ENCODE measurements around the gene HLX. TPM values are rescaled to one million over a fixed set of nuclear protein-coding genes. Genes with fewer than 3 reads are reported as not detected.
A peak's percentile ranks its signal among the peaks of the same experiment; 100 is the strongest.

Gene HLX
- total and polyA plus RNA-seq, 7 donors = 3.2 to 11.6 (median 4.3) TPM

DNA sequence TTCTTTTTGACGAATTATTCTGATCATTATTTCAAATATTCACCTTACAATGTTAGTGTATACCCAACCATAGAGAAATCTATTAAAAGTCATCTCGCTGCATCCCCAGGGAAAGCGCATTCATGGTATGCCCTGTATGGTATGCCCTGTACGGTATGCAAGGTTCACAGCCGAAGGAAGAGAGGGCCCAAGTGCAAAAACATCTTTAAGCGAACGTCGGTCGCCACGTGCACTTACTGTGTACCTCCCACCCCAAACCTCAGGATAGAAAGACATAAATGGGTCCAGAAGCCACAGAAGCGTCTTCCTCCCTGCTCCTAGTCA, 14.4 kb downstream of the HLX start:
- ATAC-seq (peak in 1 of 4 donors; percentile 17), DNase-seq (no peak)
- no peaks in the 10 kb centered on the region for H3K36me3 ChIP-seq (ENCODE audit: insufficient read depth in 1 of 2, low read depth in 1 of 2)
- TF ChIP-seq, protein P1, sequence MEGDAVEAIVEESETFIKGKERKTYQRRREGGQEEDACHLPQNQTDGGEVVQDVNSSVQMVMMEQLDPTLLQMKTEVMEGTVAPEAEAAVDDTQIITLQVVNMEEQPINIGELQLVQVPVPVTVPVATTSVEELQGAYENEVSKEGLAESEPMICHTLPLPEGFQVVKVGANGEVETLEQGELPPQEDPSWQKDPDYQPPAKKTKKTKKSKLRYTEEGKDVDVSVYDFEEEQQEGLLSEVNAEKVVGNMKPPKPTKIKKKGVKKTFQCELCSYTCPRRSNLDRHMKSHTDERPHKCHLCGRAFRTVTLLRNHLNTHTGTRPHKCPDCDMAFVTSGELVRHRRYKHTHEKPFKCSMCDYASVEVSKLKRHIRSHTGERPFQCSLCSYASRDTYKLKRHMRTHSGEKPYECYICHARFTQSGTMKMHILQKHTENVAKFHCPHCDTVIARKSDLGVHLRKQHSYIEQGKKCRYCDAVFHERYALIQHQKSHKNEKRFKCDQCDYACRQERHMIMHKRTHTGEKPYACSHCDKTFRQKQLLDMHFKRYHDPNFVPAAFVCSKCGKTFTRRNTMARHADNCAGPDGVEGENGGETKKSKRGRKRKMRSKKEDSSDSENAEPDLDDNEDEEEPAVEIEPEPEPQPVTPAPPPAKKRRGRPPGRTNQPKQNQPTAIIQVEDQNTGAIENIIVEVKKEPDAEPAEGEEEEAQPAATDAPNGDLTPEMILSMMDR (IDR thresholded peaks at IDR 0.05) = no peak
- H3K27me3 ChIP-seq (ENCODE audit: insufficient read depth in 3 of 3, low read length in 2 of 3) = peaks cover 0 to 64% (median 37%) of the 10 kb centered on the region in 3 donors
- no peaks in the 10 kb centered on the region for H3K9me3 ChIP-seq
- H3K4me3 ChIP-seq = peak overlapping the region; percentile 55
- WGBS, 3 donors = 35 to 47% (median 36%) methylated on average over 11 of the region's 11 CpGs
- intact Hi-C loops (cut with DNase I) = no loop called here
- peaks cover 3% of the 10 kb centered on the region for H3K4me1 ChIP-seq
- H3K27ac ChIP-seq = no peak overlapping the region

DNA sequence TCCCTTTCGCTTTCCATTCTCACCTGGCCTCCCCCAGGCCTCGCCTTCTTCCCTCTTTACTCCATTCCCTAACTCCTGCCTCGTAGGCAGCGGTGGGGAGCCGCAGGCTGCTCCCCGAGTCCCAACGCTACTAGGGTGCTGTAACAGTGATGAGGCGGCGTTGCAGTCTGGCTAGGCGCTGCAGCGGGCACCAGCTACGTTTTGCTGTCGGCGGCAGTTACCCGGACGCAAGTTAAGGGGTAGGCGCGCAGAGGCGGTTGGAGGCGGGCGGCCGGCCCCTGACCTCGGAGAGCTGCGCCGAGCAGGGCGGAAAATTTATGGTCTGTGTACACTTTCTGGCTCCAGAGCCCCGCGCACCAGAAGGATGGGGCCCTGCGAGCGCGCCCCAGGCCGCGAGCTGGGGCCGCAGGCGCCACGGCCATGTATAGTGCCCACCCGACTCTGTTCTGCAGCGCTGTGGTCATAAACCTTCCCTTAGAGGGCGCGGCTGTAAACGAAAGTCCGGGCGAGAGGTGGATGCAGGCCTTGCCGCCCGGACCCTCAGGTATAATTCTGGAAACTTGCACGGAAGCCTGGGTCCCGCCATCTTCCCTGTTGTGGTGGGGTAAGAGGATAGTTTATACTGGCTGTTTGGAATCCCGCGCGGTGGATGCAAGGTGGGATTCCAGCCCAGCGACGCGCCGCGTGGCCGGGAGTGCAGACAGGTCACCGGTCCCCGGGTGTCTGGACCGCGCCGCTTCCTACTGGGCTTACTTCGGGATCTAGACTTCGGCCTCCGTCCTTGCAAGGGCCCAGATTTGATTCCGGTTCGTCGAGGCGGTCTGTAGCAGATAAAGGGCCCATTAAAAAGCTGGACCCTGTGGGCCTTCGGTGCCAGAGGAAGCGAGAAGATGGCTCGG, 15.0 kb downstream of the HLX start:
- ATAC-seq = peak in 2 of 4 donors; percentile 33 to 61
- H3K27ac ChIP-seq = no peak overlapping the region
- no peak for DNase-seq
- TF ChIP-seq, protein P1 (IDR thresholded peaks at IDR 0.05) = no peak
- no peaks in the 10 kb centered on the region for H3K9me3 ChIP-seq
- H3K27me3 ChIP-seq (ENCODE audit: insufficient read depth in 3 of 3, low read length in 2 of 3) = peaks cover 0 to 62% (median 37%) of the 10 kb centered on the region in 3 donors
- peaks cover 3% of the 10 kb centered on the region for H3K4me1 ChIP-seq
- 36 to 40% (median 37%) methylated on average over 70 to 71 of the region's 71 CpGs for WGBS, 3 donors
- peak overlapping the region; percentile 55 for H3K4me3 ChIP-seq
- intact Hi-C loops (cut with DNase I) = no loop called here
- no peaks in the 10 kb centered on the region for H3K36me3 ChIP-seq (ENCODE audit: insufficient read depth in 1 of 2, low read depth in 1 of 2)

DNA sequence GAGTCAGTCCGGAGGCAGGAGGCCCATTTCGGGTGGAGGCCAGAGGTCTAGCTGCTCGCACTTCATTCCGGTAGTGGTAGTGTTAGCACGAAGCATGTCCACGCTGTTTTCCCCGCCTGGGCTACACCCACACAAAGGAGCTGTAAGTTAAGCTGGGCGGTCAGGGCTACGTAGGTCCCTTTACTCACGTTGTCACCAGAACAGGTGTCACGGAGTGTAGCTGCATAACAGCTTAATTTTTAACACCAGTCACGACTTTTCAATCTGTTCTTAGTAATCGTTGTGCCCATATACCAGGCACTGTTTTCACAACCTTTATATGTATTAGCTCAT, 15.6 kb downstream of the HLX start:
- Histone ChIP-seq H3K36me3 (ENCODE audit: insufficient read depth in 1 of 2, low read depth in 1 of 2) (no peaks in the 10 kb centered on the region), H3K27ac (no peak overlapping the region), H3K9me3 (no peaks in the 10 kb centered on the region), H3K4me1 (peaks cover 3% of the 10 kb centered on the region), H3K4me3 (no peak overlapping the region), H3K27me3 (ENCODE audit: insufficient read depth in 3 of 3, low read length in 2 of 3) (peaks cover 0 to 55% (median 33%) of the 10 kb centered on the region in 3 donors)
- ATAC-seq (no peak), DNase-seq (no peak)
- 90 to 92% (median 91%) methylated on average over 13 of the region's 13 CpGs for WGBS, 3 donors
- TF ChIP-seq, protein P1 (IDR thresholded peaks at IDR 0.05) = no peak
- intact Hi-C loops (cut with DNase I) = no loop called here

DNA sequence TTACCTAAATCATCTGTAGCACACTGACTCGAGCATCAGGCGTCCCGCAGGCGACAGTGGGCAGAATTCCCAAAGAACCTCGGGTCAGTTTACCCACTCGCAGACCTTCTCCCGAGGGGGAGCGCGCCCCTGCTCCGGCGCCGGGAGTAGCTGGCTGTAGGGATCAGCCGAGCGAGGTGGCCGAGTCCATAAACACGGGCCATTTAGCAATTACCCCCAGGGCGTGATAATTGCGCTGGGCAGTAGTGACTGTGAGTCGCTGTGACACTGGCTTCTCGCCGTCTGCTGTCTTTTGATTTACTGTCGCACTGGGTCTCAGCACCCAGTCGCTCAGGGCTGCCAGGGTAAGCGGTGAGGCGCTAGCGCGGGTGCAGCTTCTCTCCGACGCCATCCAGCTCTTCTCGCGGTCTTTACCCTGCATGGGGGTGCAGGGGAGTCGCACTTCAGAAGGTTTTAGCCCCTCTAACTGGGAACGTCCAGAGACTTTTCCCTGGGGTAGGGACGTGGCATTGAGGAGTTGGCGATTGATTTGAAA, 16.2 kb downstream of the HLX start:
- Histone ChIP-seq H3K27me3 (ENCODE audit: insufficient read depth in 3 of 3, low read length in 2 of 3) (peaks cover 0 to 51% (median 33%) of the 10 kb centered on the region in 3 donors), H3K4me3 (no peak overlapping the region), H3K9me3 (no peaks in the 10 kb centered on the region), H3K36me3 (ENCODE audit: insufficient read depth in 1 of 2, low read depth in 1 of 2) (no peaks in the 10 kb centered on the region), H3K4me1 (peaks cover 3% of the 10 kb centered on the region), H3K27ac (no peak overlapping the region)
- no peak for ATAC-seq
- DNase-seq = no peak
- intact Hi-C loops (cut with DNase I) = no loop called here
- TF ChIP-seq, protein P1 (IDR thresholded peaks at IDR 0.05) = no peak
- WGBS, 3 donors = 51 to 52% (median 52%) methylated on average over 35 of the region's 35 CpGs

All from psoas muscle (tissue), 8 donors.